BLaER1 treated with 17β-estradiol and CSF1 and Interleukin-3, amounts not matched to agents 10 nM and 100 nM (cell line): Measurements from ENCODE around the gene FGFRL1.

Experiments used
- H3K27ac ChIP-seq, 11 experiments: shearing (Covaris generic); formaldehyde crosslinking; 2 replicates each; pipeline ENCODE4 v1.8.1; 2022
- H3K27me3 ChIP-seq, 11 experiments: shearing (Covaris generic); formaldehyde crosslinking; 2 replicates each; pipeline ENCODE4 v1.8.1; 2022
- H3K36me3 ChIP-seq, 11 experiments: shearing (Covaris generic); formaldehyde crosslinking; 2 replicates each; pipeline ENCODE4 v1.8.1; 2022
- H3K4me1 ChIP-seq, 10 experiments: shearing (Covaris generic); formaldehyde crosslinking; 2 replicates each; pipeline ENCODE4 v1.8.1; 2022
- H3K4me2 ChIP-seq, 11 experiments: shearing (Covaris generic); formaldehyde crosslinking; 2 replicates each; pipeline ENCODE4 v1.8.1; 2022
- H3K4me3 ChIP-seq, 10 experiments: shearing (Covaris generic); formaldehyde crosslinking; 2 replicates each; pipeline ENCODE4 v1.8.1; 2022
- H3K9ac ChIP-seq, 11 experiments: shearing (Covaris generic); formaldehyde crosslinking; 2 replicates each; pipeline ENCODE4 v1.8.1; 2022
- H3K9me3 ChIP-seq, 11 experiments: shearing (Covaris generic); formaldehyde crosslinking; replicated peaks in 1 of 11; 2 replicates each; pipeline ENCODE4 v1.8.1; 2022
- H4K20me1 ChIP-seq, 11 experiments: shearing (Covaris generic); formaldehyde crosslinking; 2 replicates each; pipeline ENCODE4 v1.8.1; 2022
- Cebpa-rat ChIP-seq, 11 experiments: shearing (Covaris generic); IDR thresholded peaks; 2 replicates each; pipeline ENCODE4 v1.8.1; 2022

The FGFRL1 gene

DNA sequence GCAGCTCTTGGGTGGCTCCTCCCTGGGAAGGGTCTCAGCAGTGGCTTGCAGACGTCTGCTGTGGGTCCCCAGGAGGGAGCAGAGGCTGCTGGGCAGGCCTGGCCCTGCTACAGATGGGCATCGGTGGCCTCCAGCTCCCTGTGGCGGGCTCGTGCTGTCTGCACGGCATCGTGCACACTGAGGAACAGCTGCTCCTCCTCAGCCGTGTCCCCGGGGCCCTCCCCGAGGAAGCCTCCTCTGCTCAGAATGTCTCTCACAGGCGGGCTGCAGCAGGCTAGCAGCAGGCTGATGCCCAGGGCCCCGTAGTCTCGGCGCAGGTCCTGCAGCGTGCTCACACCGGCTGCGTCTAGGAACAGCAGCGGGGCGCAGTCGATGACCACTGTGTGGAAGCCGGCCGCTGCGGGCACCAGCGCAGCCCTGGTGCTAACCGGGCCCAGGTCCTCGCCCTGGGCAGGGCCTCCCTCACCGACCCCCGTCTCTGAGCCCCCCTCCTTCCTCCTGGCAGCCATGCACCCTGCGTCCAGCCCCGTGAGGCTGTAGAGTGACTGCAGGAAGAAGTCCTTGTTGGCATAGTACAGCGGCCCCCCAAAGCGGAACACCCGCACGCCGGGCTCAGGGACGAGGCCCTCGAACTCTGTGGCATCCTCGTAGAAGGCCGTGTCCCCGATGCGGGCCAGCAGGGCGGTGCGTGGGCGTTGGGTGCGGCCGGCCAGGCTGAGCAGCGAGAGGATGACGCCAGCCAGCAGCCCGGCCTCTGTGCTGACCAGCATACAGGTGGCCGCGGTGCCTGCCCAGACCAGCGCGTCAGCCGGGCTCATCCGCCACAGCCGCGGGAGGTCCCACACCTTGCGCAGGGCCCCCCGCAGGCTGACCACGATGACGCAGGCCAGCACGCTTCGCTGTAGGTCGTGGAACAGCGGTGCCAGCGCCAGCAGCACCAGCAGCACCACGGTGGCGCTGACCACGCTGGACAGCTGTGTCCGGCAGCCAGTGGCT lies 22.4 kb upstream of the FGFRL1 start:
- Histone ChIP-seq H3K36me3 (peaks cover 0 to 31% (median 25%) of the 10 kb centered on the region in 11 experiments; a peak in 17 of 22 replicates), H3K4me3 (no peak overlapping the region), H3K4me2 (peak overlapping the region; percentile 73 to 98 (median 95); a peak in 20 of 22 replicates), H3K27ac (no peak overlapping the region), H3K9me3 (no peaks in the 10 kb centered on the region), H3K9ac (peak overlapping the region in 4 of 11 experiments; percentile 6 to 52 (median 30); a peak in 4 of 22 replicates), H4K20me1 (peaks cover 0 to 69% (median 63%) of the 10 kb centered on the region in 11 experiments; a peak in 17 of 22 replicates), H3K27me3 (no peaks in the 10 kb centered on the region), H3K4me1 (peaks cover 28 to 48% (median 41%) of the 10 kb centered on the region in 10 experiments)
- no peak for TF ChIP-seq Cebpa-rat (IDR thresholded peaks at IDR 0.05)

DNA sequence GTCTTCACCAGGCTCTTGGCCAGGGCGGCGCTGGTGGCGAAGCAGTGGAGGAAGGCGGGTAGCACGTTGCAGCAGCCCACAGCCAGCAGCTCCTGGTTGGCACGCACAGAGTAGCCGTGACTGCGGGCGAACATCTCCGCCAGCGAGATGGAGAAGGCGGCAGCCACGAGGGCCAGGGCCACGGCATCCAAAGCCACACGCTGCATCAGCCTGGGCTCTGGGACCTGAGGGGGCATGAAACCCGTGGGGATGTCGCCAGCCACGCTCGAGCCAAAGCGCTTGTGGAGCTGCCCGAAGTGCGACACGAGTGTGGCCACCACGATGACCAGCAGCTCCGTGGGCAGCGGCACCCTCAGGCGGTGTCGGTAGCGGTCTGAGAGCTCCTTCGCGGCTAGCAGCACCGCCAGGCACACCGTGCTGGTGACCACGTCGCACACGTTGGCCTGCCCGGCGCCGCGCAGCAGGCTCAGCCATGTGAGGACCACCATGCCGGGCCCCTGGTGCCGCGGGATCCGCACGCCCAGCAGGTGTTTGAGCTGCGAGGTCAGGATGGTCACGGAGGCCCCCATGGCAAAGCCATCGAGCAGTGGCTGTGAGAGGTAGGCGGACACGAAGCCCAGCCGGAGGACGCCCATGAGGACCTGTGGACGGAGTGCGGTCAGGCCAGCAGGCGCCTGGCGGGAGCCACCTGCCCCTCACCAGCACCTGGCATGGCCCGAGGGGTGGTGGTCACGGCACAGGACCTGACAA lies 21.5 kb upstream of the FGFRL1 start:
- peaks cover 26 to 46% (median 38%) of the 10 kb centered on the region in 10 experiments for H3K4me1 ChIP-seq
- TF ChIP-seq Cebpa-rat (IDR thresholded peaks at IDR 0.05): no peak
- peaks cover 0 to 75% (median 67%) of the 10 kb centered on the region in 11 experiments; a peak in 17 of 22 replicates for H4K20me1 ChIP-seq
- peaks cover 0 to 4% (median 0%) of the 10 kb centered on the region in 11 experiments; a peak in 8 of 22 replicates for H3K27me3 ChIP-seq
- no peak overlapping the region for H3K4me3 ChIP-seq
- no peaks in the 10 kb centered on the region for H3K9me3 ChIP-seq
- no peak overlapping the region for H3K4me2 ChIP-seq
- H3K27ac ChIP-seq: no peak overlapping the region
- no peak overlapping the region for H3K9ac ChIP-seq
- H3K36me3 ChIP-seq: peaks cover 0 to 31% (median 25%) of the 10 kb centered on the region in 11 experiments; a peak in 17 of 22 replicates

DNA sequence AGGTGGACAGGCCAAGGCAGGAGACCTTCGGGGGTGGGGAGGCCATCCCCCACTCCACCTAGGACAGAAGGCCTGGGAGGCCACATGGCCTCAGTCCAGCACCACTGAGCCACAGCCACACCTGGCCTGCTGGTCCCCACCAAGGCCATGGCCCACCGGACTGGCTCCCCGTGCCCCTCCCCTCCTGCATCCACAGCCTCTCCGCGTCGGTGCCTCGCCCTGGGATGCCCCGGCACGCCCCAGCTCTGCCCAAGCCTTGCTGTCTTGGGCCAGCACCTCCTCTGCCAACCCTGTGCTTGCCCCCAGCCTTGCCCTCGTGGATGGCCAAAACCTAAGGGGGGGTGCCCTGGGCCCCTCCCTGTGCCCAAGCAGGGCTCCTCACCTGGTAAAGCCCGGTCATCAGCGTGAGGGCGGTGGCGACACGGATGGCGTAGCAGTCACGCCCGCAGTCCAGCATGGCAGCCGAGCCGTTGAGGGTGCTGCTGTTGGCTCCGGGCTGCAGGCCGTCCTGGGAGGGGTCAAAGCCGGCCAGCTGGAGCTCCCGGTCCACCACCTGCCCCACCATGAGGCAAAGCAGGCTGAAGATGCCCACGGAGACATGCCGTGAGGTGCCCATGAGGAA lies 20.6 kb upstream of the FGFRL1 start:
- Histone ChIP-seq H3K4me3 (no peak overlapping the region), H3K4me2 (no peak overlapping the region), H3K27me3 (peaks cover 7 to 14% (median 8%) of the 10 kb centered on the region in 11 experiments), H3K9me3 (no peaks in the 10 kb centered on the region), H3K4me1 (peaks cover 17 to 36% (median 29%) of the 10 kb centered on the region in 10 experiments), H3K9ac (no peak overlapping the region), H3K36me3 (peaks cover 0 to 31% (median 25%) of the 10 kb centered on the region in 11 experiments; a peak in 17 of 22 replicates), H3K27ac (no peak overlapping the region), H4K20me1 (peaks cover 3 to 85% (median 76%) of the 10 kb centered on the region in 11 experiments; a peak in 20 of 22 replicates)
- TF ChIP-seq Cebpa-rat (IDR thresholded peaks at IDR 0.05): no peak

DNA sequence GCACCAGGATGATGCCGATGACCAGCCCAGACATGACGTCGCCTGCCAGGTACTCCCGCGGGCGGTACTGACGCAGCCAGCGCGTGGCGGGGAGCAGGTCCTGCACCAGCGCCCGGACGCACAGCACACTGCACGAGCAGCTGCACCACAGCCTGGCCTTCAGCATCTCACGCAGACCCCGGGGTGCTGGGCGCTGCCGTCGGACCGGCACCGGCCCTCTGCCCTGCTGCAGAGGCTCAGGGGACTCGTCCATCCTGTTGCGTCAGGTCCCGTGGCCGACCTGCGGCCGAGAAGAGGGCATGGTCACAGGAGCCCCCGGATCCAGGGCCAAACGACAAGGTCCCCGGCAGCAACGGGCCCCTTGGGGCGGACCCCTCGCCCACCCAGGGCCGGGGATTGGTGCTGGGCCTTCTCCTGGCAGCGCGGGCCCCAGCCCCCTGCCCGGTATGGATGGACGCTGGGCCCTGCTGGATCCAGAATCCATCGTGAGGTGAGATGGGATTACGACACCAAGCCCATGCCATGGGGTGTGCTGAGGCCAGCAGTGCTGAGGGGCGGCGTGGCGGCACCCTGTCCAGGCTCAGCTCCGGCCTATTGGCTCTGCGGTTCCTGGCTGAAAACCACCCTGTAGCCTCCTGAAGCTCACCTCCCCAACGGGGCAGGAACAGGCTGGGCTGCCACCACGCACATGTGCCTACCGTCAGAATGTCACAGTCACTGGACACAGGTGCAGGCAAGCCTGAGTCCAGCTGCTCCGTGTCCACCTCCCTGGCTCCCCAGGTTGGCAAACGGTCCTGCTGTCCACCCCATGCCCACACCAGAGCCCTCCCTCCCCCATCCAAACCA lies 19.8 kb upstream of the FGFRL1 start:
- H3K9ac ChIP-seq: 0 out of 22 replicates have a peak overlapping the region, but pooled peaks of 1 of the 11 experiments have one; percentile 31
- no peak overlapping the region for H3K27ac ChIP-seq
- peaks cover 0 to 31% (median 25%) of the 10 kb centered on the region in 11 experiments; a peak in 17 of 22 replicates for H3K36me3 ChIP-seq
- H3K27me3 ChIP-seq: peaks cover 16 to 22% (median 17%) of the 10 kb centered on the region in 11 experiments
- H4K20me1 ChIP-seq: peaks cover 11 to 93% (median 85%) of the 10 kb centered on the region in 11 experiments; a peak in 21 of 22 replicates
- no peak overlapping the region for H3K4me2 ChIP-seq
- no peaks in the 10 kb centered on the region for H3K9me3 ChIP-seq
- H3K4me3 ChIP-seq: no peak overlapping the region
- peaks cover 11 to 28% (median 21%) of the 10 kb centered on the region in 10 experiments; a peak in 19 of 20 replicates for H3K4me1 ChIP-seq
- TF ChIP-seq Cebpa-rat (IDR thresholded peaks at IDR 0.05): no peak

DNA sequence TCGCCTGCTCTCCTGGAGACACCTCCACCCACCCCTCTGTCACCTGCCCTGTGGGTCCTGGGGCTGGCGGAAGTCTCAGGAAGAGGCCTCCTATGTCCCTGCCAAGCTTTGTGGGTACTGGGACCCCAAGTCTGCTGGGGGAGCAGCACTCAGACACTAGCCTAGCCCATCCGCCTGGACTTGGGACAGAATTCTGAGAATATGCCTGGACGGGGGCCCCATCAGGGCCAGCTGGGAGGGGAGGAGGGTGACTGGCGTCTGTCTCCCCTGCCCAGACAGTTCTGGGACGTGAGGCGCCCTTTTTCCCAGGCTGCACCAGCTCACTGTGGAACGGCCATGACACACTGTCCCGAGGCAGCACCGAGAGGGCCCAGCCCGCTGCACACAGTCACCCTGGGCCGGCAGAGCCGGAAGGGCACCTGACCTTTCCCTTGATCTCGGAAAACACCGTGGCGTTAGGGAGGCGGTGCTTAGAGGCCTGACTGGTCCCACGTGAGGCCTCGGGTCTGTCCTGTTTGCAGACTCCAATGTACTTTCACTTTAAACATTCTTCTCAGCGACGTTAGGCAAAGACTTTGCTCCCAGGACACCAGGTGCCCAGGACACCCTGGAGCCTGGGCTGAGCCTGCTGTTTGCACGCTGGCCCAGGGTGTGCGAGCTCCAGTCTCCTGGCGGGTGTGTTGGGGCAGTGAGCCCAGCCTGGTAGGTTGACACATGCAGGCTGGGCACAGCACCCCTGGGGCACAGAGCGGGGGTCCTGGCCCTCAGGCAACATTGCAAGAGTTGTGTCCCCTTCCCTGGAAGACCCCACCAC lies 18.9 kb upstream of the FGFRL1 start:
- peak overlapping the region in 1 of 11 experiments; percentile 31; a peak in 1 of 22 replicates for H3K9ac ChIP-seq
- no peak for TF ChIP-seq Cebpa-rat (IDR thresholded peaks at IDR 0.05)
- H3K27me3 ChIP-seq: peaks cover 24 to 31% (median 25%) of the 10 kb centered on the region in 11 experiments
- no peaks in the 10 kb centered on the region for H3K9me3 ChIP-seq
- peaks cover 11 to 27% (median 19%) of the 10 kb centered on the region in 10 experiments; a peak in 19 of 20 replicates for H3K4me1 ChIP-seq
- H3K4me2 ChIP-seq: no peak overlapping the region
- H3K36me3 ChIP-seq: peaks cover 0 to 31% (median 25%) of the 10 kb centered on the region in 11 experiments; a peak in 17 of 22 replicates
- no peak overlapping the region for H3K27ac ChIP-seq
- no peak overlapping the region for H3K4me3 ChIP-seq
- H4K20me1 ChIP-seq: peaks cover 15 to 96% (median 86%) of the 10 kb centered on the region in 11 experiments; a peak in 21 of 22 replicates

DNA sequence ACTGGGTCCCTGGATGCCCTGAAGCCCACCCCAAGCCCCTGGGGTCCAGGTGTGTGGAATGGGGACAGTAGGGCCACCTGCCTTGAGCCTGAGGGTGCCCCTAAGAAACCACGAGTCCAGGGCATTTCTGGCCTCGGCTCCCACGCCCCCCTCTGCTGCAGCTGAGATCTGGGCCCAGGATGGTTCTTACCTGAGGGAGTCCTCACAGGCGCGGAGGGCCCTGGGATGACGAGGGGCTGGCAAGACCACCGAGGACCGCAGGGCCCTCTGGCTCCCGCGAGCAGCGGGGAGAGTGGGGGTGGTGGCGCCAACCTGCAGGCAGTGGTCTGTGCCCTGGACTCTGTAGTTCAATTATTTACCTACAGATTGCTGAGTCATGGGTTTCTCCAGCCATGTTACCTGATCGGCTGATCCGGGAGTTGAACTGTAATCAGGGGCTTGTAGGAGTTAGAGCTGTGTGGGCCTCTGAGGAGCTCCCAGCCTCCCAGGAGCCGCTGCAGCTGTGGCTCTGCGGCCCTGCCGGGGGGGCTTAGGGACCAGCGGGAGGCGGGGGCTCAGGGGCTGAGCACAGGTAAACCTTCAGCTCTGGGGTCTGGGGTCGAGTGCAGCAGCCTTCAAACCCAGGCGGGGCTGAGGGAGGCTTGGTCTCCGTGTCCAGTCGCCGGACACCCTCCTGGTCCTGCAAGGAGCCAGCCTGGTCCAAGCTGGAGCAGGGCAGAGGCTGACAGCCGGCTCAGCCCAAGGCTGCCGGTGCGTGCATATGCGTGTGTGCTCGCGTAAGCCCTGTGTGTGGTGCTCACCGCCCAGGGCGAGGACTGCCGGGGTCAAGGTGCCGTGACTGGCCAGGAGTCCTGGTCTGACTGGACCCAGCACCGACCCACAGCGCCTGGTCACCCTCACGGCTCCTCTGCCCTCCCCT lies 18.1 kb upstream of the FGFRL1 start, which contains the start of gene SLC26A1:
Gene SLC26A1, minus strand, starts transcription at position 294 of the 919 bp plus-strand sequence. CDS start 1,701 bp downstream, outside the sequence.
- TF ChIP-seq Cebpa-rat (IDR thresholded peaks at IDR 0.05): no peak
- Histone ChIP-seq H3K36me3 (peaks cover 0 to 31% (median 25%) of the 10 kb centered on the region in 11 experiments; a peak in 17 of 22 replicates), H3K9me3 (no peaks in the 10 kb centered on the region), H4K20me1 (peaks cover 19 to 96% (median 86%) of the 10 kb centered on the region in 11 experiments; a peak in 21 of 22 replicates), H3K4me1 (peaks cover 6 to 22% (median 18%) of the 10 kb centered on the region in 10 experiments; a peak in 18 of 20 replicates), H3K9ac (peak within 1 kb of the TSS in 1 of 11 experiments; percentile 31; a peak in 1 of 22 replicates), H3K4me3 (no peak within 1 kb of the TSS), H3K27ac (no peak within 1 kb of the TSS), H3K4me2 (no peak within 1 kb of the TSS), H3K27me3 (peaks cover 33 to 39% (median 34%) of the 10 kb centered on the region in 11 experiments)
